GM18505 (cell line): ENCODE measurements around the gene PLD1.
"Not testable (repeated sequence)": the region's sequence is repeated elsewhere in the genome, so short reads cannot be mapped to it uniquely, and the experiment has no call there.

Experiments
- ATAC-seq: cut with Tn5 transposase; IDR thresholded peaks from one replicate; pipeline ENCODE4 v1.9.1; 2021; ENCODE audit not compliant: unreplicated experiment
- POLR2A ChIP-seq: IDR thresholded peaks from 4 replicates; pipeline ENCODE4 v1.6.1; 2011; ENCODE audit warnings: borderline replicate concordance; ENCODE audit not compliant: insufficient read depth, insufficient read length; ENCODE audit errors: extremely low read depth

The PLD1 gene

GRCh38 chr3:171809861-171810628 lies at the start of gene PLD1:
PLD1 (minus strand) TSS chr3:171810483; CDS start chr3:171738051, 72,432 bp downstream.
- peak; percentile 9 for TF ChIP-seq POLR2A
- ATAC-seq: peak; percentile 56

GRCh38 chr3:171858770-171859169 lies 48.5 kb upstream of the PLD1 start:
- not testable (repeated sequence) for ATAC-seq

- no peak for ATAC-seq
- no peak for TF ChIP-seq POLR2A
Measured at GRCh38 chr3:171854649-171855305, 44.5 kb upstream of the PLD1 start.

- no peak for TF ChIP-seq POLR2A
- ATAC-seq: no peak
Measured at GRCh38 chr3:171851660-171852058, 41.4 kb upstream of the PLD1 start.

- no peak for TF ChIP-seq POLR2A
- ATAC-seq: no peak
Measured at GRCh38 chr3:171850960-171851659, 40.8 kb upstream of the PLD1 start.

GRCh38 chr3:171850320-171850959 lies 40.2 kb upstream of the PLD1 start:
- no peak for ATAC-seq
- TF ChIP-seq POLR2A: no peak

- no peak for ATAC-seq
- no peak for TF ChIP-seq POLR2A
Measured at GRCh38 chr3:171849617-171850319, 39.5 kb upstream of the PLD1 start.

GRCh38 chr3:171847595-171848259 lies 37.4 kb upstream of the PLD1 start:
- no peak for ATAC-seq
- no peak for TF ChIP-seq POLR2A

- no peak for ATAC-seq
- TF ChIP-seq POLR2A: no peak
Measured at GRCh38 chr3:171847133-171847532, 36.9 kb upstream of the PLD1 start.

GRCh38 chr3:171846597-171846996 lies 36.3 kb upstream of the PLD1 start:
- no peak for TF ChIP-seq POLR2A
- peak; percentile 94 for ATAC-seq

- ATAC-seq: no peak
- no peak for TF ChIP-seq POLR2A
Measured at GRCh38 chr3:171845481-171846284, 35.4 kb upstream of the PLD1 start.

- TF ChIP-seq POLR2A: no peak
- no peak for ATAC-seq
Measured at GRCh38 chr3:171844873-171845272, 34.6 kb upstream of the PLD1 start.
